ENCODE measurements around the gene PNKP. TPM values are rescaled to one million over a fixed set of nuclear protein-coding genes. Genes with fewer than 3 reads are reported as not detected.

The PNKP gene
- polyA plus RNA-seq, 1 donor = 38.1 TPM

GRCh38 chr19:49890349-49891311 lies 23.3 kb upstream of the PNKP start:
- no peak for DNase-seq (ENCODE audit: low read depth)

- no peak for DNase-seq (ENCODE audit: low read depth)
These were observed 22.4 kb upstream of the PNKP start for GRCh38 chr19:49889687-49890348.

- no peak for DNase-seq (ENCODE audit: low read depth)
These were observed 21.8 kb upstream of the PNKP start for GRCh38 chr19:49889038-49889686.

- no peak for DNase-seq (ENCODE audit: low read depth)
These were observed 21.1 kb upstream of the PNKP start for GRCh38 chr19:49888510-49888824.

- no peak for DNase-seq (ENCODE audit: low read depth)
These were observed 20.5 kb upstream of the PNKP start for GRCh38 chr19:49887665-49888509.

- DNase-seq (ENCODE audit: low read depth) = no peak
These were observed 19.8 kb upstream of the PNKP start for GRCh38 chr19:49887037-49887664.

GRCh38 chr19:49884760-49885159 lies 17.4 kb upstream of the PNKP start:
- no peak for DNase-seq (ENCODE audit: low read depth)

GRCh38 chr19:49884109-49884508 lies 16.7 kb upstream of the PNKP start:
- DNase-seq (ENCODE audit: low read depth) = no peak

GRCh38 chr19:49883094-49883493 lies 15.7 kb upstream of the PNKP start:
- DNase-seq (ENCODE audit: low read depth) = no peak

GRCh38 chr19:49882643-49883042 lies 15.3 kb upstream of the PNKP start:
- no peak for DNase-seq (ENCODE audit: low read depth)

- DNase-seq (ENCODE audit: low read depth) = no peak
These were observed 14.5 kb upstream of the PNKP start for GRCh38 chr19:49881672-49882394.

- DNase-seq (ENCODE audit: low read depth) = no peak
These were observed 13.8 kb upstream of the PNKP start for GRCh38 chr19:49881186-49881585.

- no peak for DNase-seq (ENCODE audit: low read depth)
These were observed 12.9 kb upstream of the PNKP start for GRCh38 chr19:49880162-49880869.

- no peak for DNase-seq (ENCODE audit: low read depth)
These were observed 12.0 kb upstream of the PNKP start for GRCh38 chr19:49879243-49879963.

GRCh38 chr19:49878744-49879070 lies 11.3 kb upstream of the PNKP start:
- no peak for DNase-seq (ENCODE audit: low read depth)

GRCh38 chr19:49877879-49878743 lies 10.7 kb upstream of the PNKP start:
- DNase-seq (ENCODE audit: low read depth) = peak; percentile 88

GRCh38 chr19:49877020-49877878 lies 9.9 kb upstream of the PNKP start, which contains the start of the genes AKT1S1 and TBC1D17:
Gene AKT1S1 (minus strand): TSS chr19:49877355. CDS start chr19:49873295, 4,060 bp downstream.
Gene TBC1D17 (plus strand): TSS chr19:49877702. CDS start chr19:49877724, 22 bp downstream.
- peak; percentile 100 for DNase-seq (ENCODE audit: low read depth)
